ENCODE data around the gene GABRR2.

The GABRR2 gene

DNA sequence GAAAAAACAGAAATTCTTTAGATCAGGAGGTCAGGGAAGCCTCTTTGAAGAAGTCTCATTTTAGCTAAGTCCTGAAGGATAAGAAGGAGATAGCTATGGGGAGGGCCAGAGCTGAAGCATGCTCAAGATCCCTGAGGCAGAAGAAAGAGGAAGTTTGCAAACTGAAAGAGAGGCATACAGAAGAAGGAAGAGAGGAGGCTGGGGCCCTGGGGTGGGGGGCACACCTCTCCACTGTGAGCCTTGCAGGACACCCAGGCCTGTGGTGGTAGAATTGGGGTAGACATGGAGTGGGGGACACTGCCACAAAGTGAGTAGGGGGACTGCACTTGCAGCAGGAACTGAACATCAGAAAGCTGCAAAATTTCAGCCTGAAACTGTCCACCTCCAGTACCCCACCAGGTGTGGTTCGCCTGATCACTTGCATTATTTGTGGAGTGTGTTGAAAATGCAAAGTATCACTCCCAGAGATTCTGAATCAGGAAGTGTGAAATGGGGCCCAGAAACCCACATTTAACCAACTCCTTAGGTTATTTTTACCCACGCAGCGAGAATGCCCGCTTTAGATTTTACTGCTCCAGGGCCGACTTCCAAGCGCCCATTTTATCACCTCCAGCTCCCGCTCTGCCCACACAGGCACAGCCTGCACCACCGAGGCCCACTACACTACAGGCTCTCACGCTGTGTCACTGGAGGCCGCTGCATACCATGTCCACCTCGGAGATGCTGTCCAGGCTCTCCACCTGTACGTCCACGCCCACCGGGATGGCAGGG is 44.0 kb downstream of the GABRR2 start:
- ChIA-PET CTCF (interaction anchor here (0.8 to 2.0 kb wide), 2 partner anchors 10 to 269 kb away, joined by 4 to 6 read pairs; no protein-coding TSS in a partner anchor), POLR2A (no interaction called here)
- no peak for TF ChIP-seq NFRKB (IDR thresholded peaks at IDR 0.05)
- TF ChIP-seq CTBP1 (IDR thresholded peaks at IDR 0.05; ENCODE audit: borderline replicate concordance): no peak
- TF ChIP-seq HDGF (IDR thresholded peaks at IDR 0.05; ENCODE audit: borderline replicate concordance): no peak
- no peak for TF ChIP-seq BHLHE40 (IDR thresholded peaks at IDR 0.05; ENCODE audit: borderline replicate concordance)
- TF ChIP-seq SUZ12 (IDR thresholded peaks at IDR 0.05): no peak
- TF ChIP-seq L3MBTL2 (conservative IDR thresholded peaks at IDR 0.05): no peak
- no peak for TF ChIP-seq SP1 (IDR thresholded peaks at IDR 0.05)
- TF ChIP-seq, protein P1, sequence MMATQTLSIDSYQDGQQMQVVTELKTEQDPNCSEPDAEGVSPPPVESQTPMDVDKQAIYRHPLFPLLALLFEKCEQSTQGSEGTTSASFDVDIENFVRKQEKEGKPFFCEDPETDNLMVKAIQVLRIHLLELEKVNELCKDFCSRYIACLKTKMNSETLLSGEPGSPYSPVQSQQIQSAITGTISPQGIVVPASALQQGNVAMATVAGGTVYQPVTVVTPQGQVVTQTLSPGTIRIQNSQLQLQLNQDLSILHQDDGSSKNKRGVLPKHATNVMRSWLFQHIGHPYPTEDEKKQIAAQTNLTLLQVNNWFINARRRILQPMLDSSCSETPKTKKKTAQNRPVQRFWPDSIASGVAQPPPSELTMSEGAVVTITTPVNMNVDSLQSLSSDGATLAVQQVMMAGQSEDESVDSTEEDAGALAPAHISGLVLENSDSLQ (IDR thresholded peaks at IDR 0.05): no peak
- TF ChIP-seq FOXA1 (IDR thresholded peaks at IDR 0.05): no peak
- no peak for TF ChIP-seq ARNT (IDR thresholded peaks at IDR 0.05)
- TF ChIP-seq TARDBP (IDR thresholded peaks at IDR 0.05): no peak
- no peak for TF ChIP-seq ELF4 (IDR thresholded peaks at IDR 0.05)
- TF ChIP-seq FOXM1 (IDR thresholded peaks at IDR 0.05; ENCODE audit: borderline replicate concordance): no peak
- DNase-seq (ENCODE audit: extremely low spot score): no peak

DNA sequence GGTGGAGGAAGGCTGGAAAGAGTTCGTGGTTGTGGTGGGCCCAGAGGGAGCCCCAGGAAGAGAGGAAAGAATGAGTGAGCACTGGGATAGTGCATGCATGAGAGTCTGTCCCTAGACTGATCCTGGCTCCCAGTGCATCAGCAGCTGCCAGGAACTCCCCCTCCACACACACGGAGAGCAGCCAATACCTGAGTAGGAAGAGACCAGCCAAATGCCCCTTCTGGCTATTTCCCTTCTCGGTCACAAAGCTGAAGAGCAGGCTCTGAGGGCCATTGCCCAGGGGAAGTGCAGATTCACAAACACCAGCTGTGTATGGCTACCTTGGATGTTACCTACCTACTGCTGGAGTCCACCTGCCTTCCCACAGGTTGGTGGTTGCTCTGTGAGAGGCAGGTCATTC is 45.1 kb downstream of the GABRR2 start:
- TF ChIP-seq HDGF (IDR thresholded peaks at IDR 0.05; ENCODE audit: borderline replicate concordance) (no peak), L3MBTL2 (conservative IDR thresholded peaks at IDR 0.05) (no peak), ARNT (IDR thresholded peaks at IDR 0.05) (no peak), SUZ12 (IDR thresholded peaks at IDR 0.05) (no peak), NFRKB (IDR thresholded peaks at IDR 0.05) (no peak), BHLHE40 (IDR thresholded peaks at IDR 0.05; ENCODE audit: borderline replicate concordance) (no peak), CTBP1 (IDR thresholded peaks at IDR 0.05; ENCODE audit: borderline replicate concordance) (no peak), FOXK2 (IDR thresholded peaks at IDR 0.05) (no peak), ZNF384 (IDR thresholded peaks at IDR 0.05) (no peak)
- TF ChIP-seq, protein P1 (IDR thresholded peaks at IDR 0.05): no peak
- CTCF ChIA-PET: interaction anchor here (0.8 to 2.0 kb wide), 2 partner anchors 9 to 270 kb away, joined by 4 to 6 read pairs; no protein-coding TSS in a partner anchor
- POLR2A ChIA-PET: interaction anchor here (1.2 kb wide), 1 partner anchor 1513 kb away, joined by 4 read pairs; no protein-coding TSS in a partner anchor
- DNase-seq (ENCODE audit: extremely low spot score): no peak

DNA sequence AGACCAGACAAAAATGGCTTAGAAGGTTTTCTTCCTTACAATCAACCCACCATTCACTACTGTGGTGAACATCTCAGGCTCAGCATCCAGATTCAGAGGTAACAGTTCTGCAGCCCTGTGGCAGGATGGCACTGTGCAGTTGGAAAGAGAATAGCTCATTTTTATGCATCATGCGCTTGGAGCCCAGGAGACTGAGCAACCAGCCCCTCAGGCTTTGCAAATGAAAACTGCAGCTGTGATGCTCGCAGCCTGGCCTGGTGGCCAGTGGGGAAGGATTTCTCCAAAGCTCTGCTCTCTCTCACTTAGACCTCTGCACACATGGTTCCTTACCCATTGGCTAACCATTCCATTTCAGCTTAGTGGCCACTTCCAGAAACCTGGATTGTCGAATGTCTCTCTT is 45.8 kb downstream of the GABRR2 start:
- ChIA-PET POLR2A (interaction anchor here (1.2 kb wide), 1 partner anchor 1513 kb away, joined by 4 read pairs; no protein-coding TSS in a partner anchor), CTCF (no interaction called here)
- DNase-seq (ENCODE audit: extremely low spot score): no peak
- no peak for TF ChIP-seq FOXA1 (IDR thresholded peaks at IDR 0.05)
- no peak for TF ChIP-seq TARDBP (IDR thresholded peaks at IDR 0.05)
- no peak for TF ChIP-seq L3MBTL2 (conservative IDR thresholded peaks at IDR 0.05)
- no peak for TF ChIP-seq NFRKB (IDR thresholded peaks at IDR 0.05)
- TF ChIP-seq ZNF384 (IDR thresholded peaks at IDR 0.05): no peak
- TF ChIP-seq CTBP1 (IDR thresholded peaks at IDR 0.05; ENCODE audit: borderline replicate concordance): no peak
- no peak for TF ChIP-seq SUZ12 (IDR thresholded peaks at IDR 0.05)
- TF ChIP-seq FOXK2 (IDR thresholded peaks at IDR 0.05): no peak
- TF ChIP-seq LEF1 (IDR thresholded peaks at IDR 0.05; ENCODE audit: borderline replicate concordance): no peak
- TF ChIP-seq SP1 (IDR thresholded peaks at IDR 0.05): no peak
- no peak for TF ChIP-seq HDGF (IDR thresholded peaks at IDR 0.05; ENCODE audit: borderline replicate concordance)
- TF ChIP-seq ARNT (IDR thresholded peaks at IDR 0.05): no peak
- TF ChIP-seq BHLHE40 (IDR thresholded peaks at IDR 0.05; ENCODE audit: borderline replicate concordance): no peak
- TF ChIP-seq, protein P1 (IDR thresholded peaks at IDR 0.05): no peak
- no peak for TF ChIP-seq FOXM1 (IDR thresholded peaks at IDR 0.05; ENCODE audit: borderline replicate concordance)
- TF ChIP-seq ELF4 (IDR thresholded peaks at IDR 0.05): no peak

DNA sequence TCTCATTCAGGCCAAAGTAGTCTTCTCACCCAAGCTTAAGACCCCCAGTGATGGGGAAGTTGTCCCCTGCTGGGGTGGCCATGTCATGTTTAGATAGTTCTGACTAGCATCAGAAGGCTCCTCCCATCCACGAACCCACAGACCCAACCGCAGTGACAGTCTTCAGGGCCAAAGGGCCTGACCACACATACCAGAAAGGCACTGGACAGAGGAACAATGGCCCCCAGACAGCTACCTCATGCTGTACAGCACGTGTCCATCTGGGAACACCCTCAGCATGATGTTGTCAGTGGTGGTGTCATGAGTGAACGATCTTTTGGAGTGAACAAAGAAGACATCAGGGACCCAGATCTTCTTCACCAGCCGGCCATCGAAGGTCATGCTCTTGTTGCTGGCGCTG is 46.3 kb downstream of the GABRR2 start:
- TF ChIP-seq HDGF (IDR thresholded peaks at IDR 0.05; ENCODE audit: borderline replicate concordance): no peak
- TF ChIP-seq FOXK2 (IDR thresholded peaks at IDR 0.05): no peak
- no peak for TF ChIP-seq LEF1 (IDR thresholded peaks at IDR 0.05; ENCODE audit: borderline replicate concordance)
- TF ChIP-seq TARDBP (IDR thresholded peaks at IDR 0.05): no peak
- TF ChIP-seq BHLHE40 (IDR thresholded peaks at IDR 0.05; ENCODE audit: borderline replicate concordance): no peak
- TF ChIP-seq ZNF384 (IDR thresholded peaks at IDR 0.05): no peak
- no peak for TF ChIP-seq FOXA1 (IDR thresholded peaks at IDR 0.05)
- no peak for TF ChIP-seq ARNT (IDR thresholded peaks at IDR 0.05)
- no peak for TF ChIP-seq NFRKB (IDR thresholded peaks at IDR 0.05)
- TF ChIP-seq ELF4 (IDR thresholded peaks at IDR 0.05): no peak
- TF ChIP-seq, protein P1 (IDR thresholded peaks at IDR 0.05): no peak
- no peak for TF ChIP-seq L3MBTL2 (conservative IDR thresholded peaks at IDR 0.05)
- TF ChIP-seq SUZ12 (IDR thresholded peaks at IDR 0.05): no peak
- TF ChIP-seq CTBP1 (IDR thresholded peaks at IDR 0.05; ENCODE audit: borderline replicate concordance): no peak
- no peak for TF ChIP-seq SP1 (IDR thresholded peaks at IDR 0.05)
- no peak for TF ChIP-seq FOXM1 (IDR thresholded peaks at IDR 0.05; ENCODE audit: borderline replicate concordance)
- ChIA-PET POLR2A (no interaction called here), CTCF (interaction anchor here (0.6 kb wide), 2 partner anchors 99 to 1421 kb away, joined by 3 read pairs; no protein-coding TSS in a partner anchor)
- no peak for DNase-seq (ENCODE audit: extremely low spot score)

DNA sequence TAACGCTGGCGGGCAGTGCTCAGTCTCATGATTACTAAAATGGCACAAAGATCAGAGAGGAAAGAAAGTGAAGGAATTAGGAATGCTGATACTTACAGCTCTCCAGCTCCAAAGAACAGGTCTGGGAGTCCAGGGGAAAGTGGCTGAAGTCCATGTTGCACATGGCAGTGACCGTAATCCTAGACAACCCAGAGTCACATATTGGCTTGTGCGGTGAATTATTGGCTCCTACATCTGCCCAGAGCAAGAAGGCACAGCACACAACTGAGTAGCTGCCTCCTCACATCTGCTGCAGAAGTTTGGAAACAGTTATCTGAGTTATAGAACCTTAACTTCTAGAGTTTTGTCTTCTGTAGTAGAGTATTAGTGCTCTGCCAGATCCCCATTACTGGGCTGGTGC is 47.2 kb downstream of the GABRR2 start:
- TF ChIP-seq FOXM1 (IDR thresholded peaks at IDR 0.05; ENCODE audit: borderline replicate concordance) (no peak), ZNF384 (IDR thresholded peaks at IDR 0.05) (no peak), HDGF (IDR thresholded peaks at IDR 0.05; ENCODE audit: borderline replicate concordance) (no peak), NFRKB (IDR thresholded peaks at IDR 0.05) (no peak), SUZ12 (IDR thresholded peaks at IDR 0.05) (no peak), FOXA1 (IDR thresholded peaks at IDR 0.05) (no peak), TARDBP (IDR thresholded peaks at IDR 0.05) (no peak)
- TF ChIP-seq, protein P1 (IDR thresholded peaks at IDR 0.05): no peak
- no peak for DNase-seq (ENCODE audit: extremely low spot score)
- ChIA-PET POLR2A (no interaction called here), CTCF (interaction anchor here (0.6 kb wide), 3 partner anchors 31 to 1420 kb away, joined by 3 read pairs; no protein-coding TSS in a partner anchor)

All from HEK293T (cell line).